GM10266 (cell line): ENCODE results near the gene PPP6R1.
A peak's percentile ranks its signal among the peaks of the same experiment; 100 is the strongest.

Experiments
- DNase-seq: peaks from one replicate; pipeline ENCODE4 v3.0.0; 2012; ENCODE audit errors: extremely low spot score
- CTCF ChIP-seq: IDR thresholded peaks from 2 replicates; pipeline ENCODE4 v1.5.1; 2012; ENCODE audit warnings: mild to moderate bottlenecking, low read depth; ENCODE audit not compliant: control insufficient read depth, insufficient read depth; ENCODE audit errors: missing control alignments

The PPP6R1 gene

GRCh38 chr19:55289117-55289796 is 30.4 kb upstream of the PPP6R1 start:
- DNase-seq: no peak
- no peak for TF ChIP-seq CTCF

- DNase-seq: no peak
- no peak for TF ChIP-seq CTCF
These were observed 28.7 kb upstream of the PPP6R1 start for GRCh38 chr19:55287361-55288079.

GRCh38 chr19:55285229-55285890 is 26.5 kb upstream of the PPP6R1 start:
- DNase-seq: no peak
- TF ChIP-seq CTCF: no peak

GRCh38 chr19:55284405-55285058 is 25.7 kb upstream of the PPP6R1 start:
- TF ChIP-seq CTCF: no peak
- DNase-seq: no peak

- DNase-seq: no peak
- no peak for TF ChIP-seq CTCF
These were observed 24.9 kb upstream of the PPP6R1 start, which contains the start of gene BRSK1 for GRCh38 chr19:55283548-55284377. BRSK1 (plus strand) TSS chr19:55283997; CDS start chr19:55284443, 446 bp downstream.

- DNase-seq: peak; percentile 91
- TF ChIP-seq CTCF: no peak
These were observed 21.2 kb upstream of the PPP6R1 start, which contains the start of gene HSPBP1 for GRCh38 chr19:55279770-55280643. HSPBP1 (minus strand) TSS chr19:55280110; CDS start chr19:55279608, 502 bp downstream.
